GM23248 (cell line): Measurements from ENCODE around the gene POU2F1. TPM values are rescaled to one million over a fixed set of nuclear protein-coding genes. Genes with fewer than 3 reads are reported as not detected.

Experiments
- DNase-seq: peaks from one replicate; pipeline ENCODE4 v3.0.0-alpha.2; 2015
- H2AFZ ChIP-seq: fragments of 200-600 bp; sonication (generic); 2 replicates; pipeline ENCODE4 v1.6.1; 2016; ENCODE audit warnings: antibody characterized with exemption
- H3F3A ChIP-seq: fragments of 200-600 bp; sonication (generic); 2 replicates; pipeline ENCODE4 v1.6.1; 2016; ENCODE audit warnings: mild to moderate bottlenecking, antibody characterized with exemption, mixed run types; ENCODE audit not compliant: insufficient read depth
- H3K27ac ChIP-seq: fragments of 200-600 bp; sonication (generic); 2 replicates; pipeline ENCODE4 v1.5.1; 2016; ENCODE audit warnings: mild to moderate bottlenecking
- H3K27me3 ChIP-seq: fragments of 200-600 bp; sonication (generic); replicated peaks from 2 replicates; pipeline ENCODE4 v1.6.1; 2016; ENCODE audit warnings: mild to moderate bottlenecking; ENCODE audit not compliant: insufficient read depth
- H3K36me3 ChIP-seq: fragments of 200-600 bp; sonication (generic); 2 replicates; pipeline ENCODE4 v1.6.1; 2016; ENCODE audit warnings: low read depth, mild to moderate bottlenecking
- H3K4me1 ChIP-seq: fragments of 200-600 bp; sonication (generic); 2 replicates; pipeline ENCODE4 v1.6.1; 2016; ENCODE audit warnings: mild to moderate bottlenecking; ENCODE audit not compliant: insufficient read depth
- H3K4me2 ChIP-seq: fragments of 200-600 bp; sonication (generic); one replicate; pipeline ENCODE4 v1.6.1; 2016; ENCODE audit warnings: mild to moderate bottlenecking; ENCODE audit not compliant: unreplicated experiment
- H3K4me3 ChIP-seq: fragments of 200-600 bp; sonication (generic); 2 replicates; pipeline ENCODE4 v1.5.1; 2016; ENCODE audit warnings: mild to moderate bottlenecking
- H3K79me2 ChIP-seq: fragments of 200-600 bp; sonication (generic); 2 replicates; pipeline ENCODE4 v1.6.1; 2016; ENCODE audit warnings: mild to moderate bottlenecking; ENCODE audit not compliant: insufficient read depth
- H3K9ac ChIP-seq: fragments of 200-600 bp; sonication (generic); 2 replicates; pipeline ENCODE4 v1.6.1; 2016; ENCODE audit warnings: mild to moderate bottlenecking
- H3K9me2 ChIP-seq: fragments of 200-600 bp; sonication (generic); 2 replicates; pipeline ENCODE4 v1.6.1; 2016; ENCODE audit warnings: mixed run types, mild to moderate bottlenecking, moderate library complexity; ENCODE audit not compliant: insufficient read depth
- H3K9me3 ChIP-seq: fragments of 200-600 bp; sonication (generic); one replicate; pipeline ENCODE4 v1.6.1; 2017; ENCODE audit warnings: low read depth
- H4K20me1 ChIP-seq: fragments of 200-600 bp; sonication (generic); 2 replicates; pipeline ENCODE4 v1.6.0; 2016; ENCODE audit not compliant: insufficient read depth
- EZH2 ChIP-seq: fragments of 200-600 bp; sonication (generic); IDR thresholded peaks from 2 replicates; pipeline ENCODE4 v1.6.1; 2018; ENCODE audit warnings: antibody characterized with exemption, mild to moderate bottlenecking; ENCODE audit not compliant: insufficient read depth, poor library complexity, severe bottlenecking
- EZH2phosphoT487 ChIP-seq: fragments of 200-600 bp; sonication (generic); IDR thresholded peaks from 2 replicates; pipeline ENCODE4 v1.6.1; 2018; ENCODE audit warnings: antibody characterized with exemption, moderate library complexity, mild to moderate bottlenecking, low read depth; ENCODE audit not compliant: insufficient read depth
- WGBS, 2 experiments: methylation state at CpG; one replicate each; pipeline ENCODE4 v1.1.6; 2015 to 2017; ENCODE audit warnings: low lambda C conversion rate in 2 of 2, low coverage in 1 of 2; ENCODE audit errors: missing lambda C conversion rate in 2 of 2; 5-methylcytosine and 5-hydroxymethylcytosine counted together
- in situ Hi-C: fragments of 300-500 bp; cut with MboI; formaldehyde crosslinking; loops from 2 replicates; pipeline ENCODE4 v1.15.0; 2020
- polyA plus RNA-seq: library from polyadenylated mRNA; unstranded; fragments of >200 nt; fragmentation: Nextera tagmentation; extraction: Ambion mirVana; gene quantifications from 2 replicates; pipeline ENCODE4 v1.2.1, GENCODE V29; 2016
- total RNA-seq: library from RNA; depleted of rRNA; stranded (reverse); fragments of >200 nt; shearing (Covaris generic); gene quantifications from 2 replicates; pipeline ENCODE4 v1.2.3, GENCODE V29; 2014

Gene POU2F1
- total and polyA plus RNA-seq, 2 experiments from 2014 or later: 3.4 to 3.7 TPM

DNA sequence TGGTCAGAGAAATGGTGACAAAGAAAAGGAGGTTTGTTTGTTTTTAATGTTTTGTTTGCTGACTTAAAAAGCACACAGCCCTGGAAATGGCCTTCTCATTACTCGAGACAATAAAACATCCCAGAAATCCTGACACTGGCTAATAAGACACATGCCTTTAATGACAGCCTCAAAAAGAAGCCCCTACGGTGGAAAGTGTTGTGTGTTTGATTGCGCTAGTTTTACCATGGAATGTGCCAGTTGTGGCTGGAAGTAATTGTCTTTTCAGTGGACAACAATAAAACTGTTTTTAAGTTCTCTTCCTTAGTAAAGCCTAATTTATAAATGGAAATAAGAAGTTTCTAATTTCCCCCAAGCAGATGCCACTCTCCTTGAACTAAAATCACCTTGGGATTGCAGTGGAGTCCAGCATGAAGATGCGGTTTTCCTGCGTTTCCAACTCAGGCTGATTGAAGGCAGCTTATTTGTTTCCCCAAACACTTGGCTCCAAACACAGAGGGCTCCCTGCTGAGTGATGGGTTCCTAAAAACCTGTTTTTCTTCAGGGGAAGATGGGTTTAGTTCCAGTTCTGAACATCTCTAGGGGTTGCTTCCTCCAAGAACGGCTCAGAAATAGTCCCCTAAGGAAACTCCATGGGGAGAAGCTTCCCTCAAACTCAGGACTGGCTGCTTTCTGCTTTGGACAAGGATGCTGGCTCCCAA lies 243.3 kb downstream of the POU2F1 start:
- WGBS, 2 experiments: 54 to 65% methylated on average over 6 of the region's 6 CpGs
- TF ChIP-seq EZH2phosphoT487: no peak
- TF ChIP-seq EZH2: no peak
- no peak overlapping the region for H2AFZ ChIP-seq

DNA sequence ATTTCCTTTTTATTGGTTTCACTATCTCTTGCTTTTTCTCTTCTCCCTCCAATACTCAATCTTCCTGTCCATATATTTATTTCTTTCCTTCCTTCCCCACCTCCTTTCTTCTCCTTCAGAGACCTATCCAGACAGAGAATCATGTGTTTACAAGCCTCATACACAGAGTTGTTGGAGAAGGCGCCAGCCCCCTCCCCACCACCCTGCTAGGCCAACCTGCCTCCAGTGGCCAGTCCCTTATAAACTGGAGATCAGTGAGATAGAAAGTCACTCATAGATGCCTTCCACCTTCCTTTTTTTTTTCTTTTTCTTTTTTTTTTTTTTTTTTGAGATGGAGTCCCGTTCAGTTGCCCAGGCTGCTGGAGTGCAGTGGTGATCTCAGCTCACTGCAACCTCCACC lies 244.3 kb downstream of the POU2F1 start:
- in situ Hi-C loops: no loop called here
- H3K4me2 ChIP-seq: no peak overlapping the region

More for the DNA sequence above, 243.3 kb downstream of the POU2F1 start:
- Histone ChIP-seq H3K4me3 (no peak overlapping the region), H3F3A (no peaks in the 10 kb centered on the region), H3K36me3 (no peaks in the 10 kb centered on the region), H3K9me3 (no peaks in the 10 kb centered on the region), H3K4me1 (no peaks in the 10 kb centered on the region), H3K9ac (no peak overlapping the region), H4K20me1 (no peaks in the 10 kb centered on the region), H3K4me2 (no peak overlapping the region), H3K79me2 (no peaks in the 10 kb centered on the region), H3K9me2 (no peaks in the 10 kb centered on the region), H3K27me3 (peaks cover 18% of the 10 kb centered on the region; the same call in 1 of the 2 replicates), H3K27ac (no peak overlapping the region)
- DNase-seq: no peak
- in situ Hi-C loops: no loop called here

DNA sequence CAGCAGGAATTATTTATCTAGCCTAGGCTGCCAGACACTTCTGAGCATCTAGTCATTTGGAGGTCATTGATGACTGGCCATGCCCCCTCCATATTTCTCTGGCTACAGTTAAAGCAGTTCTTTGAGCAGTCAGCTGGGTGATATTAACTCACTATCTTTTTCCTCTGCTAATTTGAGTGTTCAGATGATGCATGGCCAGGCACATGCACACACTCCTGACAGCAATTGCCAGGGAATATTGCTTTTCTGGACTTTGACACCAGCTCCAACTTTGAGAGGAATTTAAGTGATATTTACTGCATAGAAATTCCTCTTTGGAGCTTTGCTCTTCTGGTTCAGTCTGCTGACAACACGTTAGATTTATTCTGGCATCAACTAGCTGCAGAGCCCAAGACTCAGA lies 245.1 kb downstream of the POU2F1 start:
- Histone ChIP-seq H3K4me1 (no peaks in the 10 kb centered on the region), H2AFZ (no peak overlapping the region), H3K27me3 (peaks cover 18% of the 10 kb centered on the region; the same call in 1 of the 2 replicates), H4K20me1 (no peaks in the 10 kb centered on the region), H3K79me2 (no peaks in the 10 kb centered on the region), H3K9ac (no peak overlapping the region), H3K9me3 (no peaks in the 10 kb centered on the region), H3K27ac (no peak overlapping the region), H3K9me2 (no peaks in the 10 kb centered on the region), H3K36me3 (no peaks in the 10 kb centered on the region), H3F3A (no peaks in the 10 kb centered on the region), H3K4me2 (no peak overlapping the region), H3K4me3 (no peak overlapping the region)
- in situ Hi-C loops: no loop called here
- no peak for TF ChIP-seq EZH2
- no peak for TF ChIP-seq EZH2phosphoT487
- DNase-seq: no peak
- 0 to 5% methylated on average over 1 of the region's 1 CpG for WGBS, 2 experiments

More for the DNA sequence above, 244.3 kb downstream of the POU2F1 start:
- no peak for TF ChIP-seq EZH2phosphoT487
- TF ChIP-seq EZH2: no peak
- 81 to 89% methylated on average over 2 of the region's 2 CpGs for WGBS, 2 experiments
- Histone ChIP-seq H3K9me3 (no peaks in the 10 kb centered on the region), H3K4me3 (no peak overlapping the region), H4K20me1 (no peaks in the 10 kb centered on the region), H3K9me2 (no peaks in the 10 kb centered on the region), H3K36me3 (no peaks in the 10 kb centered on the region), H3K27ac (no peak overlapping the region), H3F3A (no peaks in the 10 kb centered on the region), H3K79me2 (no peaks in the 10 kb centered on the region), H2AFZ (no peak overlapping the region), H3K27me3 (peaks cover 18% of the 10 kb centered on the region; the same call in 1 of the 2 replicates), H3K9ac (no peak overlapping the region), H3K4me1 (no peaks in the 10 kb centered on the region)
- no peak for DNase-seq

DNA sequence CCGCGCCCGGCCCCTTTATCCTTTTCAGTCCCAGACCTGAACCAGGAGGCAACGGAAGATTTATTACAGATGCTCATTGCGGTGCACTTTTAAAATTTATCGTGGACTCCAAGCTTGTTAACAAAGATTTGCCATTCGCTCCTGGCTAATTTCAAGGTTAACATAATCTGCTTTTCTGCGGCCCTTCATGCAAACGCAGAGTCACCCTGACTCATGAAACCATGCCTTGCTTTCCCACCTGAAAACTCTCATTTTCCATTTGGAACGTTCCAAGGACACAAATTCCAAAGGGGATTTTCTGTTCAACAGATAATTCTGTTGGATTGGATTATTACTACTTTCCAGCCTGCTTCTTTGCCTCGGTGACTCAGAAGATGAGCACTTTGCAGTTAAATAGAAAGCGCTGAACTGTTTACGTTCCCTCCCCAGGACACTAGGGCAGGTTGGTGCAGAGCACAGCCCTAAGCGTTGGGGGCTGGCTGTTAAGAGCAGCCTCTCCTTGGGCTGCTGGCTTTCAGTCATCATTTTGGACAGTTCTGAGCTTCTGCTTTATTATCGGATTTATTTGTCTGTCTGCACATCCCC lies 246.5 kb downstream of the POU2F1 start:
- Histone ChIP-seq H3K79me2 (no peaks in the 10 kb centered on the region), H3F3A (no peaks in the 10 kb centered on the region), H4K20me1 (no peaks in the 10 kb centered on the region), H3K4me2 (no peak overlapping the region), H3K36me3 (no peaks in the 10 kb centered on the region), H2AFZ (no peak overlapping the region), H3K9me3 (no peaks in the 10 kb centered on the region), H3K9me2 (no peaks in the 10 kb centered on the region), H3K4me1 (no peaks in the 10 kb centered on the region), H3K9ac (no peak overlapping the region), H3K4me3 (no peak overlapping the region), H3K27ac (no peak overlapping the region), H3K27me3 (peaks cover 18% of the 10 kb centered on the region)
- in situ Hi-C loops: no loop called here
- no peak for DNase-seq
- WGBS, 2 experiments: 75 to 77% methylated on average over 15 of the region's 15 CpGs
- TF ChIP-seq EZH2 (no peak), EZH2phosphoT487 (no peak)

DNA sequence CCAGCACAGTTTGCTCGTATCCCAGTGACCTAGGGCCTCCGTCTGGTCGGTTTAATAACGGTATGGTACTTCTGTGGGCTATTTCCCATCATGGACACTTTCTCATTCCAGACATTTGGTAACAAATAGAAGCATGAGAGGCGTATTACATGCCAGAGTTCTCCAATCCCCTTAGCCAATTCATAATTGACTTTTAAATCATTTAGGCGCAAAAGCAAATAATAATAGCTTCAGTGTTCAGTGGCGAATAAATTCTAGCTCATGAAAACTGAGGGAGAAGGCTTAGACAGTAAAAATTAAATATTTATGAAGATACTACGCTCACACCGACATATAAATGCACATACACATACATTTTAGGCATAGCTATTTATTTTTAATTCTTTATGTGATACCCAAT lies 247.1 kb downstream of the POU2F1 start:
- Histone ChIP-seq H3F3A (no peaks in the 10 kb centered on the region), H4K20me1 (no peaks in the 10 kb centered on the region), H3K4me3 (no peak overlapping the region), H3K9me3 (no peaks in the 10 kb centered on the region), H3K79me2 (no peaks in the 10 kb centered on the region), H3K27ac (no peak overlapping the region), H3K9me2 (no peaks in the 10 kb centered on the region), H3K36me3 (no peaks in the 10 kb centered on the region), H2AFZ (no peak overlapping the region), H3K9ac (no peak overlapping the region), H3K4me1 (no peaks in the 10 kb centered on the region), H3K4me2 (no peak overlapping the region), H3K27me3 (peaks cover 18% of the 10 kb centered on the region)
- 54 to 62% methylated on average over 9 of the region's 9 CpGs for whole genome bisulfite sequencing, 2 experiments
- in situ Hi-C loops: no loop called here
- TF ChIP-seq EZH2 (no peak), EZH2phosphoT487 (no peak)
- DNase-seq: no peak
